Brain microvascular endothelial cell (primary cell): ENCODE data around the gene FAM240B.

Source experiments
- DNase-seq: peaks from one replicate; pipeline ENCODE4 v3.0.0-alpha.2; 2020
- H3K27ac ChIP-seq: fragments of 250-450 bp; sonication (Bioruptor Pico); 2 replicates; pipeline ENCODE4 v1.5.1; 2020; ENCODE audit warnings: mild to moderate bottlenecking, moderate library complexity
- H3K27me3 ChIP-seq: fragments of 250-450 bp; sonication (Bioruptor Pico); replicated peaks from 2 replicates; pipeline ENCODE4 v1.5.1; 2020; ENCODE audit warnings: mild to moderate bottlenecking
- H3K36me3 ChIP-seq: fragments of 250-450 bp; sonication (Bioruptor Pico); replicated peaks from 2 replicates; pipeline ENCODE4 v1.5.1; 2020; ENCODE audit warnings: mild to moderate bottlenecking
- H3K4me3 ChIP-seq: 2 replicates; pipeline ENCODE4 v1.5.1; 2011; ENCODE audit warnings: low read depth, mild to moderate bottlenecking, control low read depth, low read length, moderate library complexity
- in situ Hi-C: cut with HindIII; loops from 2 replicates; pipeline ENCODE4 v1.10.0; 2017; ENCODE audit warnings: low sequenced_read_pairs, low pct_ligation_motif_present
- TF ChIP-seq, protein P1 (sequence below): IDR thresholded peaks from 2 replicates; pipeline ENCODE4 v1.5.1; 2011; ENCODE audit warnings: low read depth, mild to moderate bottlenecking, moderate library complexity, low read length, control low read depth, inconsistent platforms; ENCODE audit errors: missing control alignments

The FAM240B gene

DNA sequence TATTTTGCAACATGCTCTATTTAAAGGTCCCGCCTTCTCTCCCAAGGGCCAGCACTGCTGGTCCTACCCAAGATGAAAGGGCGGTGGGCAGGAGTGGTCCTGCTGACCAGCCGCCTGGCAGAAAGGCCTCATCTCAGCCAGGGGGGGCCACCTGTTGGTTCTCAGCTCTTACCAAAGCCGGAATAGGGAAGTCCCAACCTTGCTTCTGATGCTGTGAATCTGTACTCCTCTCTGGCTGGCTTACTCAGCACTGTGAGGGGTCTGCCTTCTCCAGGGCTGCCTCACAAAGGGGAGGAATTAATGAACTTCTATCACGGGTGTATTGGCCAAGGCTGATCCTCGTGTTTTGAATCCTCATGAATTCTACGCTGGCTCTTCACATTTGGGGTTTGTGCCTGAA is 13.6 kb upstream of the FAM240B start:
- Histone ChIP-seq H3K36me3 (no peaks in the 10 kb centered on the region), H3K27ac (no peak overlapping the region), H3K27me3 (no peaks in the 10 kb centered on the region), H3K4me3 (no peak overlapping the region)
- TF ChIP-seq, protein P1, sequence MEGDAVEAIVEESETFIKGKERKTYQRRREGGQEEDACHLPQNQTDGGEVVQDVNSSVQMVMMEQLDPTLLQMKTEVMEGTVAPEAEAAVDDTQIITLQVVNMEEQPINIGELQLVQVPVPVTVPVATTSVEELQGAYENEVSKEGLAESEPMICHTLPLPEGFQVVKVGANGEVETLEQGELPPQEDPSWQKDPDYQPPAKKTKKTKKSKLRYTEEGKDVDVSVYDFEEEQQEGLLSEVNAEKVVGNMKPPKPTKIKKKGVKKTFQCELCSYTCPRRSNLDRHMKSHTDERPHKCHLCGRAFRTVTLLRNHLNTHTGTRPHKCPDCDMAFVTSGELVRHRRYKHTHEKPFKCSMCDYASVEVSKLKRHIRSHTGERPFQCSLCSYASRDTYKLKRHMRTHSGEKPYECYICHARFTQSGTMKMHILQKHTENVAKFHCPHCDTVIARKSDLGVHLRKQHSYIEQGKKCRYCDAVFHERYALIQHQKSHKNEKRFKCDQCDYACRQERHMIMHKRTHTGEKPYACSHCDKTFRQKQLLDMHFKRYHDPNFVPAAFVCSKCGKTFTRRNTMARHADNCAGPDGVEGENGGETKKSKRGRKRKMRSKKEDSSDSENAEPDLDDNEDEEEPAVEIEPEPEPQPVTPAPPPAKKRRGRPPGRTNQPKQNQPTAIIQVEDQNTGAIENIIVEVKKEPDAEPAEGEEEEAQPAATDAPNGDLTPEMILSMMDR, result no peak
- DNase-seq, result no peak
- in situ Hi-C loops, result no loop called here

DNA sequence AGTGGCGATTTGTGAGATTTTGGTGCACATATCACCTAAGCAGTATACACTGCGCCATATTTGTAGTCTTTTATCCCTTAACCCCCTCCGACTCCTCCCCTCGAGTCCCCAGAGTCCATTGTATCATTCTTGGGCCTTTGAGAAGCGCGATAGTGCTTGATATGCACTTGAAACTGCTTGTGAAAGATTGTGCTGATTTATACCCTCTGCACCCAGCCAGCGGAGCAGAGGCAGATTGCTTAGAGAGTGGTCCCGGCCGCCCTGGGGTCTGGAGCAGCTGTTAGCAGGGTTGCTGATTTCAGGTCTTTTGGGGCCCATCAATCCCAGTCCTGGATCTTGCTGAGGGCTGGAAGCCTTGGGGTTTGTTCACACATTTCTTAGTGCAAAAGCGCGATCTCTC is 13.0 kb upstream of the FAM240B start:
- no peaks in the 10 kb centered on the region for H3K27me3 ChIP-seq
- DNase-seq, result no peak
- TF ChIP-seq, protein P1, result no peak
- H3K27ac ChIP-seq, result no peak overlapping the region
- in situ Hi-C loops, result no loop called here
- no peak overlapping the region for H3K4me3 ChIP-seq
- no peaks in the 10 kb centered on the region for H3K36me3 ChIP-seq

DNA sequence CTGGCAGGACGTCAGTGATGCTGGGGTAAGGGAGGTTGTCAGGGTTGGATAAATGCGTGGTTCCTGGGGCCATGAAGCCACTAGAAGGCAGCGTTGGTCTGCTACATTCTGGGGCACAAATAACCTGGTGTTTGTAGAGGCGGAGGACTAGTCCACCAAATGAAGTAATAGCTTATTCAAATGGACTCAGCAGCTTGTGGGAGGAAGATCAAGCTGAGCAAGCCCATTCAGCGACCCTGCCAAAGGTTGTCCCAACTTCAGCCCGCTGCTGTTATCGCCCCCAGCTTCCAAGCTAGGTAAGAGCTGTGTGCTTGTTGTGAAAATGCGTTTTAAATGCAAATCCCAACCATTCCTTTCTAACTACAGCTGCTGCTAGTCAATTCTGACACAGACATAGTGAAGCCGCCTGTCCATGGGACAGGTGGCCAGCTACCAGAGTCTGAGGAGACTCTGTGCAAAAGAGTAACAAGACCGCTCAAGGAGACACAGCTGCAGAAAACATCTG is 7.6 kb upstream of the FAM240B start:
- peak; percentile 53 for DNase-seq
- TF ChIP-seq, protein P1, result peak; percentile 79
- in situ Hi-C loops, result no loop called here

DNA sequence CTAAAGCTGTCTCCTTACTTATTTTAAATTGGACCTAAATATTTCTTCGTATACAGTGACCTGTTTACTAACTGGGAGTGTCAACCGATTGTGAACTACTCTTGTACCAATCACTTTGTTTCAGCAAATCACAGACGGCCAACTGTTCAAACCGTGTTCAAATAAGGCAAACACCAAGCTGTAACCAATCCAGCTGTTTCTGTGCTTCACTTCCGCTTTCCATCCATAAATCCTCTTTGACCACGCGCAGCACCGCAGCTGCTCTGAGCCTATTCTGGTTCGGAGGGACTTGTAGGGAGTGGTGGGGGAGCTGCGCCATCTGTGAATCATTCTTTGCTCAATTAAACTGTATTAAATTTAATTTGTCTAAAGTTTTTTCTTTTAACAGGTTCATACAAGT is 4.8 kb upstream of the FAM240B start:
- H3K4me3 ChIP-seq, result no peak overlapping the region
- H3K27me3 ChIP-seq, result no peaks in the 10 kb centered on the region
- in situ Hi-C loops, result no loop called here
- TF ChIP-seq, protein P1, result no peak
- no peak overlapping the region for H3K27ac ChIP-seq
- H3K36me3 ChIP-seq, result no peaks in the 10 kb centered on the region
- DNase-seq, result no peak

More for the DNA sequence above, 7.6 kb upstream of the FAM240B start:
- no peak overlapping the region for H3K27ac ChIP-seq
- H3K36me3 ChIP-seq, result no peaks in the 10 kb centered on the region
- H3K4me3 ChIP-seq, result no peak overlapping the region
- H3K27me3 ChIP-seq, result no peaks in the 10 kb centered on the region

DNA sequence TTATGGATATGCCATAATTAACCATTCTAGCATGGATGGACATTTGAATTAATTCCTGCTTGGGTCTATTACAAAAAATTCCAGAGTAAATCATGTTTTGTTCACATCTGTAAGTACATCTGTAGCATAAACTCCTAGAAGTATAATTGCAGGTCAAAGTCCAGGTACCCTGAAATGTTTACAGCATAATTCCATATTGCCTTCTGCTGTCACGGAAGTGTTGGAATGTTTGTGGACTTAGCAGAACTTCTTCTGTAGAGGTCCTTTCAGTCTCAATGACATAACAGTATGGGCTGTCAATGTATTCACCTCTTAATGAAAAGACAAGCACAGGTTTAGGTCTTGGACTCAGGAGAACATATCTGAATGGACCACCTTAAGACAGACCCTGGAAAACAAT is 1.8 kb downstream of the FAM240B start:
- in situ Hi-C loops, result no loop called here
- H3K27ac ChIP-seq, result no peak overlapping the region
- H3K4me3 ChIP-seq, result no peak overlapping the region
- TF ChIP-seq, protein P1, result no peak
- no peaks in the 10 kb centered on the region for H3K27me3 ChIP-seq
- H3K36me3 ChIP-seq, result no peaks in the 10 kb centered on the region
- no peak for DNase-seq

DNA sequence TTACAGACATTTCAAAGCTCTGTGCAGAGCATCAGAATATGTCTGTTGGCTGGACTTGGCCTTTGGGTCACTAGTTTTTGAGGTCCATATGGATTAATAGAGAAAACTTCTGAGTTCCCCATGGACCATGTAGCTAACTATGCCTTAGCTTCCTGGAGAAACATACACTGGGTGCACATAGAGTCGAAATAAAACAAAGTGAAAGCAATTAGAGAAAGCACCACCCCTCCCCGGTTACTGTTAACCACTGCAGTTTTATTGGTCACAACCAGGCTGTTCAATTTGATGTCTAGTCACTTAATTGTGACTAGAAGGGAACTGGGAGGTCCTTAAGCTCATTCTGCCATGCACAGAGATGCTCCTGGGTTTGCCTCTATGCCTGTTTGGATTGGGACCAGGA is 4.2 kb downstream of the FAM240B start:
- TF ChIP-seq, protein P1, result no peak
- DNase-seq, result no peak
- Histone ChIP-seq H3K4me3 (no peak overlapping the region), H3K36me3 (no peaks in the 10 kb centered on the region), H3K27ac (no peak overlapping the region), H3K27me3 (no peaks in the 10 kb centered on the region)
- in situ Hi-C loops, result no loop called here
